NCI-H2171 (cell line): ENCODE results near the gene CAMTA1.
A peak's percentile ranks its signal among the peaks of the same experiment; 100 is the strongest.
"Not testable (repeated sequence)": the region's sequence is repeated elsewhere in the genome, so short reads cannot be mapped to it uniquely, and the experiment has no call there.

Experiments
- DNase-seq: peaks from one replicate; lab custom pipeline; 2025; lab: John Stamatoyannopoulos, UW

Gene CAMTA1

GRCh38 chr1:7372477-7373120 is 587.3 kb downstream of the CAMTA1 start:
- no peak for DNase-seq

GRCh38 chr1:7373251-7373650 is 588.0 kb downstream of the CAMTA1 start:
- DNase-seq = no peak

DNA sequence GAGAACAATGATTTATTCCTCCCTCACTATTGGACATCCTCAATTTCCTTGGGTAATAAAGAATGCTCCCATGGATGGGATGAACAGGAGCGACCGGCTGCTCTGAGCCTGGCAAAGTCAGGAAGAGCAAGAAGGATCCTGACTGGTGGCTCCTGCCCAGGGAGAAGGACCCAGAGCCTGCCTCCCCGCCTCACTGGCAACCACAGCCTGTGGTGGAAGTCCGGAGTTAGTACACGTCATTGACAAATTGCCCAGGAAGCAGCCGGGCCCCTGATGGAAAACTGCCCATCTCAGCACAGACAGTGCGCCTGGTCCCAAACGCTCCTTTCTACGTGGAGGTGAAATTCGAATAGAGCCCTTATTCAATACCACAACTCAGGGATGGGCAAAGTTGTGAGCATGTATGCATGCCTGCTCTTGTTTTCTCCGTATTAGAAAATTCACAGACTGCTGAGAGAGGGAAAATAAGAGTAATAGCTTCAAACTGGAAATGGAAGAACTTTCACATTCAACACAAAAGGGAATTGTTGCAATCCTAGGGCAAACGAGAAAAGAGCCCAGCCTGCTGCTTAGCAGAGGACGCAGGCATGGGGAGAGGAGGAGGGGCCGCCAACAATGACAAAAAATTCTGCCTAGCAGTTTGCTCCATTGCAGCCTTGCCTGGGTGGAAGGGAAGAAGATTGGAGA is 588.8 kb downstream of the CAMTA1 start:
- no peak for DNase-seq

- no peak for DNase-seq
Measured at GRCh38 chr1:7374563-7375160, 589.4 kb downstream of the CAMTA1 start.

DNA sequence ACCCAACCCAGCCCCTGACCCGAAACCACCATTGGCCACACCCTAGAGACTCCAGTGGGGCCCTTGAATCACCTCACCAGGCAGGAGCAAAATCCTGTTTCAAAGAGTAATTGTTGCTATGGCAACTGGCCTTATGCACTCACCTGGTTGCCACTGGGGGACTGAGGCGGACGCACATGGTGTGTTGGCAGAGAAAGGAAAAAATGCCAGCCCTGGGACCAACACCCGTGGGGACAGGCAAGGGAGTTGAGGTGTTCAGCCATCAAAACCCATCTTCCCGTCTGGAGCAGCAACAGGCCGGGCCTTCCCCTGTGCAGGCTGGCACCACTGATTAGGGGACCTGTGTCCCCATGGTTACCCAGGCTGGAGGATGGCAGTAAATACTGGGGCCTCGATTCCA is 590.1 kb downstream of the CAMTA1 start:
- no peak for DNase-seq

- no peak for DNase-seq
Measured at GRCh38 chr1:7375781-7376660, 590.8 kb downstream of the CAMTA1 start.

DNA sequence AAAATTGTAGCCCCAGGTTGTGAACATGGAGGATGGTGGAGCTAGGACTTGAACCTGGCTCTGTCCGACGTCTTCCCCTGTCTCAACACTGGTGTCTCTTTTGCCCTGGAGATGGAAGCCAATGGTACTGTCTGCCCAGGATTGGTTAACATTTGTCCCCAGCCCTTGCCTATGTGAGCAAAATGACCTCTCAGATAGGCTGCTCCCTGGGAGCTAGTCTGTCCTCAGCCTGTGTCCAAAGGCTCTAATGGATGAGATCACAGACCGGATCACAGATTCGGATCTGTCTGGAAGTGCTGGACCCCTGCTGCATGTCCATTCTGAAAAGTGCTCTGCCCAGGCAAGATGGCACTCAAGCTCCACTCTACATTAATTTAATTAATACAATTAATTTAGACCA is 591.4 kb downstream of the CAMTA1 start:
- DNase-seq = no peak

- no peak for DNase-seq
Measured at GRCh38 chr1:7378346-7379130, 593.3 kb downstream of the CAMTA1 start.

GRCh38 chr1:7379441-7379971 is 594.3 kb downstream of the CAMTA1 start:
- DNase-seq = peak; percentile 63

DNA sequence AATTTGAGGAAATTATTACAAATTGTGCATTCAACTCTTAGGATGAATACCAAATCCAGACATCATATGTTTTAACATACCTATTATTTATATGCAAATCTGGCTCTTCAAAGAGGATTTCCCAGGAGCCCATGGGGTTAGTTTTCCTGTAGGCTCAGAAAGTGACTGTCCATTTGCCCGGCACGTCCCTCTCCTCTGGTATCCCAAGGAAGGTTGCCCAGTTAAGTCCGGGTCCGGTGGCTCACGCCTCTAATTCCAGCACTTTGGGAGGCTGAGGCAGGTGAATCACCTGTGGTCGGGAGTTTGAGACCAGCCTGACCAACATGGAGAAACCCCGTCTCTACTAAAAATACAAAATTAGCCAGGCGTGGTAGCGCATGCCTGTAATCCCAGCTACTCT is 594.8 kb downstream of the CAMTA1 start:
- not testable (repeated sequence) for DNase-seq

GRCh38 chr1:7380712-7381111 is 595.5 kb downstream of the CAMTA1 start:
- no peak for DNase-seq

GRCh38 chr1:7381729-7382128 is 596.5 kb downstream of the CAMTA1 start:
- DNase-seq = not testable (repeated sequence)

DNA sequence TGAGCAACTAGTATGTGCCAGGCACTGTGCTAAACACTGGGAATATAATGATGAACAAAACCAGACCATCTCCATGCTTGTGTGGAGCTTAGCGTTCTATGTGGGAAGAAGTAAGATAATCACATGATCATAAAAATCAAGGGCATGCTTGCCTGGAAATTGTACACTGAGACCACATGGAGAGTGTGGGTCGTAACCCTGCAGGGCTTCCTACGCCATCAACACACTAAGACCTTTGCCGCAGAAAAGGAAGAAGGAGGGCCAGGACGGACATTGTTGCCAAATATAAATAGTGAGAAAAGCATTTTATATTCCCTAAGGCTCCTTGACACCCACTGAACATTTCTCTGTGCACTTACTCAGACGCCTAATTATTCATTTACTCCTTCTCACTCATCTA is 597.7 kb downstream of the CAMTA1 start:
- DNase-seq = no peak

DNA sequence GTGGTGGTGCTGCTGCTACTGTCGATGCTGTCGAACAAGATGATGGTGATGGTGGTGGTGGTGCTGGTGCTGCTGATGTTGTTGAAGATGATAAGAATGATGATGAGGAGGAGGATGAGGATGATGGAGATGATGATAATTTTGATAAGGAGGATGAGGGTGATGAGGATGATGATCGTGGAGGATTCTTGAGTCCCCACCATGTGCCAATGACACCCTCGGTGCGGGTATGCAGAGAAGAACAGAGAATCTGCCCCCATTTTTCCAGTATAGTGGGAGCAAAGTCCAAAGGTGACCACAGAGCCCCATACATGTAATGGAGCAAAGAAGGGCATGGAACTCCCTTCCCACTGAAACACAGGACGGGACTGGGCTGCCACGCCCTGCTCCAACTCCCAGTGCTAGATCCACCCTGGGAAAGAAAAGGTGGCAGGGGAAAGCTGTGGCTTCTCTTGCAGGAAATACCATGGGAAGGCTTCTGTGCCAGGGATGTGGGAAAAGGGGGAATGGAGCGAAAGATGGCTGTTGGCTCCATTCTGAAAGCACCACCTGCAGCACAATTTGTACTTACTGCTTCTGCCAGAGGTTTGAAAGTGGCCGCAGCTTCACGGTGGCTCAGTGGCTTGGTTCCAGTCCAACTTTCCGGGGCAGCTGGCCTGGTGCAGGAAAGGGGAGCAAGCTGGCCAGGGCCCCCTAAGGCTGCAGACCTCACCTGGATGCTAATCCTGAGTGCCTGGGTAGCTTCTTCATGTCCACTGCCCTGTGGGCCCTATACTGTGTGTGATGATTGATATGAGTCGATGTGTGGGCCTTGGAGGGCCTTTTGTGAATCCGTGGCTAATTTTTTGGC is 598.6 kb downstream of the CAMTA1 start:
- DNase-seq = no peak

DNA sequence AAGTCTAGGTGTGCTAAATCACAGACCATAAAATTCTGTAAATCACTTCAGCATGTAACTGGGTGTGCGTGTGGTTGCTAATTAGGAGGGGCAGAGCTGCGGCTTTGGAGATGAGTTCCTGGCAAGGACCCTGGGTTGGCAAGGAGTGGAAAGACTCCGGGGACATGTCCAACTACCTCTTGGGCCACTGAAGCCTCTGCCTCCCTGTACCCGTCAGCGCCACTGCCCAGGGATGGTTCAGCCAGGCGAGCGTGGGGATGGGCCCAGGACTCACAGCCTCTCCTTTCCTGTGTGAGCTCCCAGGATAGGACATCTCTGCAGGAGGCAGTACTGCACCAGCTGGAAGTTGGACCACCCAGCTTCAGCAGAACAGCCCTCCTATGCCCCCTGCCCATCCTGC is 599.4 kb downstream of the CAMTA1 start:
- no peak for DNase-seq

DNA sequence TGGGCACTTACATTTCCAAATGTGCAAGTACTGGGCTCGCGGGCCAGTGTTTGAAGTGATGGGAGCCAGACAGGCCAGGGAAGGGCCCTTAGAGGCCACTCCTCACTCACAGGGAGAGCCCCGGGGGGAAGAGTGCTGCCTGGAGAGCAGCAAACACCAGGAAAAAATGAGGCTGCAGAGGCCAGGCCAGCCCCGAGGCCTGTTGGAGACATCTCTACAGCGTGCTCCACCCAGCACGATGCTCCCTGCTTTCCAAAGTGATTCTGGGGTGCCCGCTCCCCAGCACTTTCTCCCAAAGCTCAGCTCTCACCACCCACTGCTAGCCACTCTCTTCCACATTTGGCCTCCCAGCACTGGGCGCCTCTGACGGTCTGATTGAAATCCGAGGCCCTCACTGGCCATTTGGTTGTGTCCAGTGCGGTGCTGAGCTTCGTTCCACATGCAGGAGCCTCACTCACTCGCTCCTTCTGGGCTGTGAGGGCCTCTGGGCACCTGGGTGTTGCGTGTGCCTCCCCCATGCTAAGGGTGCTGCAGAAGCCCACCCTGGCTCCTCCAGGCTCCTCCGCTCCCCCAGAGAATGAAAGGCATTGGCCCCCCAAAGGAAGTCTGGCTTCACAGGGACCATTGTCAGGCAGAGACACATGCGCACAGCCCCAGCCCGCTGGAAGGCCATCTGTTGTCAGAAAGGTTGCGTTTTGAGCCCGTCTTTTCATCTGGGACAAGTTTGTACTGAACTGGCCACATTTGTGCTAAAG is 600.4 kb downstream of the CAMTA1 start:
- no peak for DNase-seq

DNA sequence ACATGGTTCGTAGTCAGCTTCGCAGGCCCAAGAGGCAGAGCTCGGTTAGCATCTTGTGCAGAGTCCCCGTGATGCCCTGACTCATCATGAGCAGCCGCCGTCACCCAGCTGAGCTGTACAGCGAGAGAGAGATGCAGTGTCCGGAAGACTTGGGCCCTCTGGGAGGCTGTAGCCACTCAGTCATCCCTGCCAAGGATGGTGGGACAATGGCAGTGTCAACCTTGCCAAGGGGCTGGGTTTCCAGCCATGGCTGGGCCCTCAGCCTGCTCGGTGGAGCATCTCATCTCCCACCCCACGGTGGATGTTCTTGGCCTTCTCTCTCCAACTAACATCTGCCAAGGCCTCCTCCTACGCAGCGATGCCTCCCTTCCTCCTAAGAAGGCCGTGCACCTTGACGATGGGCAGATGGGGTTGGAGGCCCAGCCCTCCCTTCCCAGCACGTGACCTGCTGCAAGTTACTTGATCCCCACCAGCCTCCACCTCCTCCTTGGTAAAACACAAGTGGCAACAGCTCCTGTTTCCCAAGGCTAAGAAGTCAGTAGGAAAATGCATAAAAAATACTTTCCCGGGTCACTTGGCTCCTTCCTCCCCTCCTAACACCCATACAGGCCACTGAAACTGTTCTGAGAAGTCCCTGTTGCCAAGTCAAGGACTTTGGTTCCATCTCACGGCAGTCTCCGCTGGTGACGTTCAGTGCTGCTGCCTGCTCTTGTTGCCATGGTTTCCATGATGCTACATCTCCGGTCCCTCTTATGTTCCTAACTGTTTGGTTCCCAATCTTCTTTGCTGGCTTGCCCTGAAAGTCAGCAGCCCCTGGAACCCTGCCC is 601.2 kb downstream of the CAMTA1 start:
- peak; percentile 72 for DNase-seq

DNA sequence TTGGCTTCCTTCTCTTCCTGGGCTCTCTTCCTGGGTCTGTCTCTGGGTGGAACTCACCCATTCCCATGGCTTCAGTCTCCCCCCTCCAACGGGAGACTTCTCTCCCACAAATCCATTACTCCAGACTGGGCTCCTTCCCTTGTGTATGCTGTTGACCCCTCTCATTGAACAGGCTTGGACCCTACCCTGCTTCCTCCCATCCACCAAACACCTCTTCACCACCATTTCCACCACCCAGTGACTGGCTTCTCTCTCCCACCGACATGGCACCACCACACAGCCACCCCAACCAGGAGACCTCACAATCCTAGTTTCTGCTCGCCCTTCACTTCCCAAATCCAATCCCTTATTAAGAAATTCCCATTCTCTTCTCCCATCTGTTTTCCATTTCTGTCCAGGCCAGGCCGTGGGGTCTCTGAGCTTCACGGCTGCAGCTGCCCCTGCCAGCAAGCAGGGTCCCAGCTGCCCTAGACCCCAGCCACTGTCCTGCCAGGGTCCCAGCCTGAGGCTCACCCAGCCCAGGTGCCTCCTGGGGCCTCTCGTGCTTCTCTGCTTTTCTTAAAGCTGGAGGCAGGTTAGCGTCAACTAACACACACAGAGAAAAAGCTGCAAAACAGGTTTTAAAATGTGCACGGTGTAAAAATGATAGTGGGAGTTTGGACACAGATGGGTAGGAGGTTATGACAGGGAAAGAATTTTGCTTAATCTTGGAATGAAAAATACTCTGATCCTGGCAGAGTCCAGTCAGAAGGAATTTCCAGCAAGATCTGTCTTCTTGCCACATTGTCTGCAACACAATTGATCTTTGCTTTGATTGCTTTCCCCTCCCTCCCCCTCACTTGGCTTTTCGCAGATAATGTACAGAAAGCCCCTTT is 602.0 kb downstream of the CAMTA1 start:
- no peak for DNase-seq
